Vagina (tissue), 2 donors: ENCODE results near the gene CPNE1.

Source experiments
- POLR2AphosphoS5 ChIP-seq, 2 donors: sonication (generic); formaldehyde crosslinking; IDR thresholded peaks; one replicate each; pipeline ENCODE4 v1.9.0; 2017; ENCODE audit warnings: antibody characterized with exemption in 2 of 2, mild to moderate bottlenecking in 2 of 2, low read depth in 1 of 2; ENCODE audit not compliant: insufficient read depth in 1 of 2
- TF ChIP-seq, protein P1 (sequence below), 3 experiments: fragments of 450-650 bp in 2 of 3; fragments of 200-600 bp in 1 of 3; sonication (generic) in 1 of 3; IDR thresholded peaks; one replicate each; pipeline ENCODE4 v1.5.1; 2017 to 2019; ENCODE audit warnings: antibody characterized with exemption in 3 of 3, mild to moderate bottlenecking in 2 of 3, moderate library complexity in 2 of 3

GRCh38 chr20:35582131-35582530 is 82.6 kb downstream of the CPNE1 start:
- TF ChIP-seq, protein P1, sequence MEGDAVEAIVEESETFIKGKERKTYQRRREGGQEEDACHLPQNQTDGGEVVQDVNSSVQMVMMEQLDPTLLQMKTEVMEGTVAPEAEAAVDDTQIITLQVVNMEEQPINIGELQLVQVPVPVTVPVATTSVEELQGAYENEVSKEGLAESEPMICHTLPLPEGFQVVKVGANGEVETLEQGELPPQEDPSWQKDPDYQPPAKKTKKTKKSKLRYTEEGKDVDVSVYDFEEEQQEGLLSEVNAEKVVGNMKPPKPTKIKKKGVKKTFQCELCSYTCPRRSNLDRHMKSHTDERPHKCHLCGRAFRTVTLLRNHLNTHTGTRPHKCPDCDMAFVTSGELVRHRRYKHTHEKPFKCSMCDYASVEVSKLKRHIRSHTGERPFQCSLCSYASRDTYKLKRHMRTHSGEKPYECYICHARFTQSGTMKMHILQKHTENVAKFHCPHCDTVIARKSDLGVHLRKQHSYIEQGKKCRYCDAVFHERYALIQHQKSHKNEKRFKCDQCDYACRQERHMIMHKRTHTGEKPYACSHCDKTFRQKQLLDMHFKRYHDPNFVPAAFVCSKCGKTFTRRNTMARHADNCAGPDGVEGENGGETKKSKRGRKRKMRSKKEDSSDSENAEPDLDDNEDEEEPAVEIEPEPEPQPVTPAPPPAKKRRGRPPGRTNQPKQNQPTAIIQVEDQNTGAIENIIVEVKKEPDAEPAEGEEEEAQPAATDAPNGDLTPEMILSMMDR (IDR thresholded peaks at IDR 0.05) = no peak
- no peak for TF ChIP-seq POLR2AphosphoS5 (IDR thresholded peaks at IDR 0.05; ENCODE audit: insufficient read depth in 1 of 2, low read depth in 1 of 2)
